Measurements from ENCODE around the gene HAND2. TPM values are rescaled to one million over a fixed set of nuclear protein-coding genes. Genes with fewer than 3 reads are reported as not detected.

Gene HAND2
- 0.32 TPM for polyA plus RNA-seq (2013, experiment 1 of 2)
- 0.31 TPM for polyA plus RNA-seq (2013, experiment 2 of 2)

DNA sequence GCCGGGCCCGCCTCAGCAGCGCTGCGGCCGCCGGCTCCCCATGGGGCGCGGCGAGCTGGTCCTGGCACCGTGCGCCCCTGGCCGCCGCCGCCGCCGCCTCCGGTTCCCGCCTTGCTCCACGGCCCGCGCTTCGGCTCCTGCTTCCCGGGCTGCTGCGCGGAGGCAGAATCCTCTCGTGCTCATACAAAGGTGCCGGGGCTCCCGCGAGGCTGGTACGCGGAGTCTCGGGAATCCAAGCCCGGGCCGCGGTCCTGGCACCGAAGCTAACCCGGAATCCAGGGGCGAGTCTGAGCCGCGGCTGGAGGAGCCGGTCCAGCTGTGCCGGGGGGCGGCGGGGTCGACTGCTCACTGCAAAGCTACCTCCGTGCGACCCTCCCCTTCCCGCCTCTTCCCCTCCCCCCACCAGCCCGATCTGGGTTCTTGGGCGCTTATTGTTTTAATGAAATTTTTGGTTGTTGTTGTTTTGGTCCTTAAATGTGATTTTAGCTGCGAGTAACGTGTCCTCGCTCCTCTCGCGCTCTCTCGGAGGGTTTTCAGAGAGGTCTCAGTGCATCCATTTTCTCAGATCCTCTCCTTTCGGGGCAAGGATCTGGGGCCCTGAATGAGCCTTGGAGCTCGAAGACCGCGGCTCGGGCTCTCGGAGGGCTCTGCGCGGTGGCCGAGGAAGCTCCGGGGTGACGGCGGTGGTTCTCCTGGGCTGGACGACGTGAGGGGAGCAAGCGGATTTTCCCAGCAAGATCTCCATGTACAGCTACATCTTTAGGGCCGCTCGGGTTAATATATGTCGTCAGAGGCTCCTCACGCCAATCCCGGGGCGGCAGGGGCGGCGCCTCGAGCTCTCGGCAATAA, at the start of gene HAND2:
TSS of gene HAND2 (minus strand) at position 753 of the 849 bp plus-strand sequence. CDS start 940 bp downstream, outside the sequence.
- Histone ChIP-seq H3K79me2 (ENCODE audit: control insufficient read depth, insufficient read depth, low read length) (no peaks in the 10 kb centered on the region), H3K4me3 (ENCODE audit: low read length) (peak within 1 kb of the TSS; percentile 1), H2BK5ac (ENCODE audit: low read length) (no peak within 1 kb of the TSS), H3K27me3 (ENCODE audit: insufficient read depth, low read length, poor library complexity) (peaks cover 84% of the 10 kb centered on the region), H3K18ac (ENCODE audit: low read length) (peak within 1 kb of the TSS; percentile 29), H3K4ac (ENCODE audit: low read depth, low read length) (no peak within 1 kb of the TSS), H3K23ac (ENCODE audit: low read length) (peak within 1 kb of the TSS; percentile 15), H2BK15ac (replicated peaks; ENCODE audit: low read depth) (peak within 1 kb of the TSS; percentile 27), H2BK120ac (ENCODE audit: low read depth, low read length) (no peak within 1 kb of the TSS), H3K36me3 (ENCODE audit: control insufficient read depth, insufficient read depth, low read length) (no peaks in the 10 kb centered on the region), H3K4me1 (ENCODE audit: control insufficient read depth, low read depth, low read length) (peaks cover 4% of the 10 kb centered on the region), H3K27ac (ENCODE audit: low read depth, low read length) (no peak within 1 kb of the TSS), H3K4me2 (ENCODE audit: low read length) (peak within 1 kb of the TSS; percentile 6), H3K79me1 (ENCODE audit: low read length) (no peaks in the 10 kb centered on the region), H4K8ac (ENCODE audit: low read depth, low read length) (no peak within 1 kb of the TSS), H2AK5ac (ENCODE audit: low read length) (no peak within 1 kb of the TSS), H4K5ac (ENCODE audit: low read length) (no peak within 1 kb of the TSS), H3K56ac (ENCODE audit: low read length) (peak within 1 kb of the TSS; percentile 67), H3K9ac (ENCODE audit: low read length) (peak within 1 kb of the TSS; percentile 51)
- no CpG with 5 or more reads among the region's 81 CpGs for WGBS (ENCODE audit: extremely low coverage, insufficient coverage, low lambda C conversion rate)
- peak; percentile 71 for DNase-seq

DNA sequence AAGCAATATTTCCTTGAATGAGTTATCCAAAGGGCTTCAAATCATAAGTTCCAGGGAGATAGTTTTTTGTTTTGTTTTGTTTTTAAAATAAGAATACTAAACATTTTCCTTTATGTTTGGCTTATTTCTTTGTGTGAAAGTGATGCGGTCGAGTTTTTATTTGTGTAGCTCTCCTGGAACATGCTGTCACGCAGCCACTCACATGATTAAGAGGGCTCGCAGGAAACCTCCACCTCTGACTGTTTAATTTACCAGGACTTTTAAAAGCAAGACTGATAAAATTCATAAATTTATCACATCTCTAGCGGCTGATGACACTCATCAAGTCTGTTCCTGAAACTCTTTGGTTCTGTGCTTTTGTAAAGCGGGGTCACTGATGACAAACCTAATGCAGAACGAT, 48.9 kb upstream of the HAND2 start:
- H2BK15ac ChIP-seq (replicated peaks; ENCODE audit: low read depth) = no peak overlapping the region

DNA sequence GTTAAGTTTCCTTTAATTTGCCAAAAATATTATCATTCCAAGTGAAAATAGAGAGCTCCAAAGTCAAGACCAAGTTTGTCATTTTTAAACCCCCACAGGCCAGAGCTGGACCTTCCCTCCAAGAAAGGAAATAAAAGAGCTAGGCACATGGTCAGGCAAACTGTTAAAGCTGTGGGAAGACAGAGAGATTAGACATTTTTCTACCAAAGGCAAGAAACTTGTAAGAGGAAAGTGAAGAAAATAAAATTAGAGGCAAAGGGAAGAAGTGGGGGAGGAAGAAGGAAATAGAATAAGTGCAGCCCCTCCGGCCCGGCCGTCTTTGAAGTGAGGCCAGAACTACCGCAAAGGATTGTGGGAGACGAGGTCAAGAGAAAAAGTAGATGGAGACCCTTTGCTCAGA, 47.9 kb upstream of the HAND2 start:
- Histone ChIP-seq H3K27me3 (ENCODE audit: insufficient read depth, low read length, poor library complexity) (no peaks in the 10 kb centered on the region), H3K79me1 (ENCODE audit: low read length) (no peaks in the 10 kb centered on the region), H3K4me1 (ENCODE audit: control insufficient read depth, low read depth, low read length) (no peaks in the 10 kb centered on the region), H3K4me2 (ENCODE audit: low read length) (no peak overlapping the region), H3K23ac (ENCODE audit: low read length) (no peak overlapping the region), H4K8ac (ENCODE audit: low read depth, low read length) (no peak overlapping the region), H3K56ac (ENCODE audit: low read length) (no peak overlapping the region), H2BK5ac (ENCODE audit: low read length) (no peak overlapping the region), H2AK5ac (ENCODE audit: low read length) (no peak overlapping the region), H3K9ac (ENCODE audit: low read length) (no peak overlapping the region), H3K4me3 (ENCODE audit: low read length) (no peak overlapping the region), H2BK15ac (replicated peaks; ENCODE audit: low read depth) (no peak overlapping the region), H3K79me2 (ENCODE audit: control insufficient read depth, insufficient read depth, low read length) (no peaks in the 10 kb centered on the region), H3K36me3 (ENCODE audit: control insufficient read depth, insufficient read depth, low read length) (no peaks in the 10 kb centered on the region), H3K18ac (ENCODE audit: low read length) (no peak overlapping the region), H4K5ac (ENCODE audit: low read length) (no peak overlapping the region), H2BK120ac (ENCODE audit: low read depth, low read length) (no peak overlapping the region), H3K4ac (ENCODE audit: low read depth, low read length) (no peak overlapping the region), H3K27ac (ENCODE audit: low read depth, low read length) (no peak overlapping the region)
- no peak for DNase-seq
- no CpG with 5 or more reads among the region's 5 CpGs for WGBS (ENCODE audit: extremely low coverage, insufficient coverage, low lambda C conversion rate)

More for the DNA sequence above, 48.9 kb upstream of the HAND2 start:
- Histone ChIP-seq H3K79me1 (ENCODE audit: low read length) (no peaks in the 10 kb centered on the region), H2AK5ac (ENCODE audit: low read length) (no peak overlapping the region), H3K79me2 (ENCODE audit: control insufficient read depth, insufficient read depth, low read length) (no peaks in the 10 kb centered on the region), H4K8ac (ENCODE audit: low read depth, low read length) (no peak overlapping the region), H2BK5ac (ENCODE audit: low read length) (no peak overlapping the region), H3K18ac (ENCODE audit: low read length) (no peak overlapping the region), H3K23ac (ENCODE audit: low read length) (no peak overlapping the region), H4K5ac (ENCODE audit: low read length) (no peak overlapping the region), H3K4me1 (ENCODE audit: control insufficient read depth, low read depth, low read length) (no peaks in the 10 kb centered on the region), H3K4ac (ENCODE audit: low read depth, low read length) (no peak overlapping the region), H3K27me3 (ENCODE audit: insufficient read depth, low read length, poor library complexity) (no peaks in the 10 kb centered on the region), H3K4me2 (ENCODE audit: low read length) (no peak overlapping the region), H3K9ac (ENCODE audit: low read length) (no peak overlapping the region), H3K56ac (ENCODE audit: low read length) (no peak overlapping the region), H3K4me3 (ENCODE audit: low read length) (no peak overlapping the region), H3K27ac (ENCODE audit: low read depth, low read length) (no peak overlapping the region), H2BK120ac (ENCODE audit: low read depth, low read length) (no peak overlapping the region), H3K36me3 (ENCODE audit: control insufficient read depth, insufficient read depth, low read length) (no peaks in the 10 kb centered on the region)
- DNase-seq = no peak
- 100% methylated on average over 2 of the region's 7 CpGs for WGBS (ENCODE audit: extremely low coverage, insufficient coverage, low lambda C conversion rate)

DNA sequence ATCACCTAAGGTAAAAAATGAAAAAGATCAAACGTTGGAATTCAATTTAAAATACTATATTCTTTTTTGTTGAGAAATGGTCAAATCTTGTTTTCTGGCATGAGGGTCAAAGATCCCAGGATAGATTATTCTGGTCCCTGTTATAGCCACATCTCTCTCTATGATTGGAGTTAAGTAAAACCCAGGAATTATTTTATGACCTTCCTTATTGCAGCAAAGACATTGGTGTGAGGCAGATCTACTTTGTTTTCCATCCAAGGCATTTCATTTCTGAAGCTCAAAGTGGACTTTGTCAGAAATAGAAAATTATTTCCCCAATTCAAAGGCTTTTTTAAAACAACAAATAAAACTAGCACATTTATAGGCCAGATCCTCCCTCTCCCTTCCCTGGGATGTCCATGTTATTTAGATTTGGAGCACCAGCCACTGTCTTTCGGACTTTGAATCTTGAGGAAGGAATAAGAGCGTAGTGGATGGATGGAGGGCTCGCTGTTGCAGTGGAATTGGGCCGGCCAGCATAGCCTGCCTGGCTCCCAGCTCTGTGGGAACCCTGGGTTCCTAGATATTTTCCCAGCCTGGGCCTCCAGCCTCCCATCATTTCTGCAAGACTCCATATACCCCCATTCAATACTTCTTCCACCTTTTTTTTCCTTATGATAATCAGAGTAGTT, 45.6 kb upstream of the HAND2 start:
- H3K18ac ChIP-seq (ENCODE audit: low read length) = no peak overlapping the region
- no peak overlapping the region for H2BK5ac ChIP-seq (ENCODE audit: low read length)
- no peak overlapping the region for H3K27ac ChIP-seq (ENCODE audit: low read depth, low read length)
- H3K79me1 ChIP-seq (ENCODE audit: low read length) = no peaks in the 10 kb centered on the region
- H2BK15ac ChIP-seq (replicated peaks; ENCODE audit: low read depth) = no peak overlapping the region
- H4K5ac ChIP-seq (ENCODE audit: low read length) = no peak overlapping the region
- no peak overlapping the region for H2BK120ac ChIP-seq (ENCODE audit: low read depth, low read length)
- H3K4me3 ChIP-seq (ENCODE audit: low read length) = no peak overlapping the region
- no peak for DNase-seq
- no peaks in the 10 kb centered on the region for H3K27me3 ChIP-seq (ENCODE audit: insufficient read depth, low read length, poor library complexity)
- no peak overlapping the region for H3K23ac ChIP-seq (ENCODE audit: low read length)
- H3K4me1 ChIP-seq (ENCODE audit: control insufficient read depth, low read depth, low read length) = no peaks in the 10 kb centered on the region
- no peak overlapping the region for H3K4ac ChIP-seq (ENCODE audit: low read depth, low read length)
- no peak overlapping the region for H3K9ac ChIP-seq (ENCODE audit: low read length)
- no peaks in the 10 kb centered on the region for H3K36me3 ChIP-seq (ENCODE audit: control insufficient read depth, insufficient read depth, low read length)
- no CpG with 5 or more reads among the region's 5 CpGs for WGBS (ENCODE audit: extremely low coverage, insufficient coverage, low lambda C conversion rate)
- H3K4me2 ChIP-seq (ENCODE audit: low read length) = no peak overlapping the region
- H3K56ac ChIP-seq (ENCODE audit: low read length) = no peak overlapping the region
- no peaks in the 10 kb centered on the region for H3K79me2 ChIP-seq (ENCODE audit: control insufficient read depth, insufficient read depth, low read length)
- H4K8ac ChIP-seq (ENCODE audit: low read depth, low read length) = no peak overlapping the region
- H2AK5ac ChIP-seq (ENCODE audit: low read length) = no peak overlapping the region

DNA sequence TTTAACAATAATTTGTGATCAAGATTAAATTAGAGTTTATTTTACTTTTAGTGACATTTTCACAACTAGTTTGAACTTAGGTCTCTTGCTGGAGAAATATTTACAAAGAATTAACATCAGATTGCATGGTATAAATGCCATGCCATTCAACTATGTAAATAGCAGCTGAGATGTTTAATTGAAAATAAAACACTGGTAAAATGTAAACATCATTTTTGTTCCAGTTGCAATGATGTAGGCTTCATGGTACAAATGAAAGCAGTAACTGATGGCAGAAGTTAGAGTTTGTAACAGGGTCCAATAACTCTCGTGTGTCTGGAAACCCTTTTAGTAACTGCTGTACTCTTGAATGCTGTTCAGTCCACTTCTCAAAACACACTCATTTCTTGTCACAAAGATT, 43.7 kb upstream of the HAND2 start:
- Histone ChIP-seq H3K4me2 (ENCODE audit: low read length) (no peak overlapping the region), H4K5ac (ENCODE audit: low read length) (no peak overlapping the region), H3K27me3 (ENCODE audit: insufficient read depth, low read length, poor library complexity) (no peaks in the 10 kb centered on the region), H3K79me2 (ENCODE audit: control insufficient read depth, insufficient read depth, low read length) (no peaks in the 10 kb centered on the region), H3K4me1 (ENCODE audit: control insufficient read depth, low read depth, low read length) (no peaks in the 10 kb centered on the region), H3K36me3 (ENCODE audit: control insufficient read depth, insufficient read depth, low read length) (no peaks in the 10 kb centered on the region), H4K8ac (ENCODE audit: low read depth, low read length) (no peak overlapping the region), H3K9ac (ENCODE audit: low read length) (no peak overlapping the region), H3K27ac (ENCODE audit: low read depth, low read length) (no peak overlapping the region), H3K4me3 (ENCODE audit: low read length) (no peak overlapping the region), H2BK5ac (ENCODE audit: low read length) (no peak overlapping the region), H2AK5ac (ENCODE audit: low read length) (no peak overlapping the region), H3K23ac (ENCODE audit: low read length) (no peak overlapping the region), H3K79me1 (ENCODE audit: low read length) (no peaks in the 10 kb centered on the region), H3K56ac (ENCODE audit: low read length) (no peak overlapping the region), H2BK15ac (replicated peaks; ENCODE audit: low read depth) (no peak overlapping the region), H2BK120ac (ENCODE audit: low read depth, low read length) (no peak overlapping the region), H3K4ac (ENCODE audit: low read depth, low read length) (no peak overlapping the region), H3K18ac (ENCODE audit: low read length) (no peak overlapping the region)
- no CpG with 5 or more reads among the region's 1 CpG for WGBS (ENCODE audit: extremely low coverage, insufficient coverage, low lambda C conversion rate)
- DNase-seq = no peak
